Upper lobe of left lung (tissue), 6 donors: Measurements from ENCODE around the gene ORC2. TPM values are rescaled to one million over a fixed set of nuclear protein-coding genes. Genes with fewer than 3 reads are reported as not detected.
"Not testable (repeated sequence)": the region's sequence is repeated elsewhere in the genome, so short reads cannot be mapped to it uniquely, and the experiment has no call there.

Experiments
- ATAC-seq, 2 donors: fragments of 200-7000 bp; cut with Tn5 transposase; one replicate each; pipeline ENCODE4 v1.9.1; 2022; ENCODE audit warnings: mild to moderate bottlenecking in 2 of 2, moderate library complexity in 2 of 2; ENCODE audit not compliant: low FRiP score in 2 of 2
- DNase-seq, 2 donors: peaks; one replicate each; pipeline ENCODE4 v3.0.0-alpha.2; 2019 to 2020
- H3K27ac ChIP-seq, 4 donors: fragments of 200-600 bp; sonication (generic); one replicate each; pipeline ENCODE4 v1.5.1; 2016 to 2019
- H3K27me3 ChIP-seq, 4 donors: fragments of 200-600 bp; sonication (generic); one replicate each; pipeline ENCODE4 v1.5.1; 2017 to 2019
- H3K36me3 ChIP-seq, 4 donors: fragments of 200-600 bp; sonication (generic); one replicate each; pipeline ENCODE4 v1.5.1; 2016 to 2019
- H3K4me1 ChIP-seq, 4 donors: fragments of 200-600 bp; sonication (generic); one replicate each; pipeline ENCODE4 v1.5.1; 2018 to 2019
- H3K4me3 ChIP-seq, 4 donors: fragments of 200-600 bp; sonication (generic); one replicate each; pipeline ENCODE4 v1.5.1; 2017 to 2019; ENCODE audit warnings: mild to moderate bottlenecking in 2 of 4, moderate library complexity in 1 of 4
- H3K9me3 ChIP-seq, 4 donors: fragments of 200-600 bp; sonication (generic); one replicate each; pipeline ENCODE4 v1.5.1; 2018 to 2019
- EP300 ChIP-seq, 4 donors: sonication (generic); formaldehyde crosslinking; IDR thresholded peaks; one replicate each; pipeline ENCODE4 v1.5.1; 2017; ENCODE audit warnings: antibody characterized with exemption in 4 of 4, control low read depth in 2 of 4
- POLR2A ChIP-seq, 4 donors: fragments of 450-650 bp; IDR thresholded peaks; one replicate each; pipeline ENCODE4 v1.5.1; 2016 to 2017; ENCODE audit warnings: antibody characterized with exemption in 4 of 4, mild to moderate bottlenecking in 2 of 4
- POLR2AphosphoS5 ChIP-seq, 2 donors: sonication (generic); formaldehyde crosslinking; IDR thresholded peaks; one replicate each; pipeline ENCODE4 v1.5.1; 2017; ENCODE audit warnings: antibody characterized with exemption in 2 of 2
- WGBS, 2 donors: methylation state at CpG; one replicate each; pipeline ENCODE4 v1.1.5; 2017 to 2018; 5-methylcytosine and 5-hydroxymethylcytosine counted together
- total RNA-seq, 6 donors: library from RNA; depleted of rRNA in 4 of 6; stranded (reverse); fragments of >200 nt in 4 of 6; gene quantifications; one replicate each; pipeline versions ENCODE4 v1.1.0 to v1.2.1, GENCODE V29; 2016 to 2021
- TF ChIP-seq, protein P1 (sequence below), 6 experiments: fragments of 450-650 bp in 4 of 6; fragments of 200-600 bp in 2 of 6; sonication (generic) in 2 of 6; IDR thresholded peaks; one replicate each; pipeline ENCODE4 v1.5.1; 2016 to 2019; ENCODE audit warnings: antibody characterized with exemption in 6 of 6
- donor health status: DM: no; HTN: no; CAD: no; lungs with moderate emphysema.
- donor health status: DM: no; HTN: yes; CAD: no; lungs with severe emphysema.

Gene ORC2
- total RNA-seq, 6 donors from 2014 or later = 14.1 to 31.4 (median 23.8) TPM

GRCh38 chr2:200993097-200993496 is 29.6 kb upstream of the ORC2 start:
- H3K4me3 ChIP-seq = no peak overlapping the region
- no peak overlapping the region for H3K27ac ChIP-seq
- H3K36me3 ChIP-seq = peaks cover 0 to 85% (median 34%) of the 10 kb centered on the region in 4 donors
- H3K9me3 ChIP-seq = no peaks in the 10 kb centered on the region
- DNase-seq = no peak
- WGBS, 2 donors = 92% methylated on average over 3 of the region's 3 CpGs
- no peak for TF ChIP-seq EP300 (IDR thresholded peaks at IDR 0.05)
- TF ChIP-seq POLR2A (IDR thresholded peaks at IDR 0.05) = no peak
- TF ChIP-seq, protein P1, sequence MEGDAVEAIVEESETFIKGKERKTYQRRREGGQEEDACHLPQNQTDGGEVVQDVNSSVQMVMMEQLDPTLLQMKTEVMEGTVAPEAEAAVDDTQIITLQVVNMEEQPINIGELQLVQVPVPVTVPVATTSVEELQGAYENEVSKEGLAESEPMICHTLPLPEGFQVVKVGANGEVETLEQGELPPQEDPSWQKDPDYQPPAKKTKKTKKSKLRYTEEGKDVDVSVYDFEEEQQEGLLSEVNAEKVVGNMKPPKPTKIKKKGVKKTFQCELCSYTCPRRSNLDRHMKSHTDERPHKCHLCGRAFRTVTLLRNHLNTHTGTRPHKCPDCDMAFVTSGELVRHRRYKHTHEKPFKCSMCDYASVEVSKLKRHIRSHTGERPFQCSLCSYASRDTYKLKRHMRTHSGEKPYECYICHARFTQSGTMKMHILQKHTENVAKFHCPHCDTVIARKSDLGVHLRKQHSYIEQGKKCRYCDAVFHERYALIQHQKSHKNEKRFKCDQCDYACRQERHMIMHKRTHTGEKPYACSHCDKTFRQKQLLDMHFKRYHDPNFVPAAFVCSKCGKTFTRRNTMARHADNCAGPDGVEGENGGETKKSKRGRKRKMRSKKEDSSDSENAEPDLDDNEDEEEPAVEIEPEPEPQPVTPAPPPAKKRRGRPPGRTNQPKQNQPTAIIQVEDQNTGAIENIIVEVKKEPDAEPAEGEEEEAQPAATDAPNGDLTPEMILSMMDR (IDR thresholded peaks at IDR 0.05) = no peak
- TF ChIP-seq POLR2AphosphoS5 (IDR thresholded peaks at IDR 0.05) = no peak
- H3K27me3 ChIP-seq = no peaks in the 10 kb centered on the region
- H3K4me1 ChIP-seq = no peaks in the 10 kb centered on the region
- no peak for ATAC-seq

DNA sequence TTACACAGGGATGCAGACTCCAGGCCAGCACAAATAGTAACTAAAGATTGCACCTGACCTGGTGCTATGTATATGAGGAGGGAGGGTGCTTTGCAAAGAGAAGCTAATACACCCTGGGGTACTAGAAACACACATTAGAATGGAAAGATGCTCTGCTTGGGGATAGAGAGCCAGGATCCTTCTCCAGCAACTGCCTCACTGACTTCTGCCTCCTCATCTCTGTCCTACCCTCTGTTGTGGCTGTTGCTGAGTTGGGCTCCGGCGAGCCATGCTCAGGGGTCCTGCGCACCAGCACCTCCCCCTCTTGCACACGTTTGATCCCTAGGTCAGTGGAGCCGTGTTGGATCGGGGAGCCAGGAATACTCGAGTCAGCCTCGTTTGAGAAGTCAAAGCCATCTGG is 23.7 kb upstream of the ORC2 start:
- DNase-seq = peak in 1 of 2 donors; percentile 36
- peaks cover 0 to 88% (median 29%) of the 10 kb centered on the region in 4 donors for H3K36me3 ChIP-seq
- WGBS, 2 donors = 85% methylated on average over 8 of the region's 8 CpGs

GRCh38 chr2:200985799-200986198 is 22.3 kb upstream of the ORC2 start:
- TF ChIP-seq, protein P1 (IDR thresholded peaks at IDR 0.05) = no peak
- TF ChIP-seq EP300 (IDR thresholded peaks at IDR 0.05) = no peak
- no peak for TF ChIP-seq POLR2A (IDR thresholded peaks at IDR 0.05)
- no peak for TF ChIP-seq POLR2AphosphoS5 (IDR thresholded peaks at IDR 0.05)
- 85 to 90% methylated on average over 2 of the region's 2 CpGs for WGBS, 2 donors
- peaks cover 5 to 83% (median 34%) of the 10 kb centered on the region in 4 donors for H3K36me3 ChIP-seq
- H3K4me1 ChIP-seq = no peaks in the 10 kb centered on the region
- no peak for ATAC-seq
- no peaks in the 10 kb centered on the region for H3K27me3 ChIP-seq
- H3K9me3 ChIP-seq = no peaks in the 10 kb centered on the region
- no peak overlapping the region for H3K4me3 ChIP-seq
- DNase-seq = no peak
- no peak overlapping the region for H3K27ac ChIP-seq

More for the DNA sequence above, 23.7 kb upstream of the ORC2 start:
- no peaks in the 10 kb centered on the region for H3K27me3 ChIP-seq
- no peaks in the 10 kb centered on the region for H3K4me1 ChIP-seq
- TF ChIP-seq EP300 (IDR thresholded peaks at IDR 0.05) (no peak), POLR2A (IDR thresholded peaks at IDR 0.05) (no peak), POLR2AphosphoS5 (IDR thresholded peaks at IDR 0.05) (no peak)
- TF ChIP-seq, protein P1 (IDR thresholded peaks at IDR 0.05) = no peak
- H3K27ac ChIP-seq = no peak overlapping the region
- H3K4me3 ChIP-seq = no peak overlapping the region
- ATAC-seq = no peak
- no peaks in the 10 kb centered on the region for H3K9me3 ChIP-seq

DNA sequence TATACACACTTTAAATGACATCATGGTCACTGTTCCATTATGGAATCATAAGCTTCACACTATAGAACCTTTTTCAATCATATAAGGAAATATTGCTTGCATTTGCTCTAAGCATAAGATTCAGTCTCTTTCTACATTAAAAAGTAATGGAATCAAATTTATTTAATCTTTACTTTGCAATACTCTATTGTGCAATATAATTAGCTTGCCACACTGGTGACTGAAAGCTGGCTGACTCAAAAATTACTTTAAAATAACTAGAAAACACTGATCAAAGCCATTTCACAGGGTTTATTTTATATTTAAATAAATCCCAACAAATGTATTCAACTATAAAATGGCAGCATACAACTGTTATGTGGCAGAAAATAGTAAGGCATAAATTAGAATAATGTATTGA is 13.2 kb upstream of the ORC2 start:
- Histone ChIP-seq H3K27me3 (no peaks in the 10 kb centered on the region), H3K27ac (no peak overlapping the region), H3K4me1 (no peaks in the 10 kb centered on the region), H3K9me3 (no peaks in the 10 kb centered on the region), H3K36me3 (peaks cover 5 to 24% (median 11%) of the 10 kb centered on the region in 4 donors), H3K4me3 (no peak overlapping the region)
- ATAC-seq = no peak
- DNase-seq = no peak
- TF ChIP-seq POLR2AphosphoS5 (IDR thresholded peaks at IDR 0.05) (no peak), POLR2A (IDR thresholded peaks at IDR 0.05) (no peak), EP300 (IDR thresholded peaks at IDR 0.05) (no peak)
- TF ChIP-seq, protein P1 (IDR thresholded peaks at IDR 0.05) = no peak

DNA sequence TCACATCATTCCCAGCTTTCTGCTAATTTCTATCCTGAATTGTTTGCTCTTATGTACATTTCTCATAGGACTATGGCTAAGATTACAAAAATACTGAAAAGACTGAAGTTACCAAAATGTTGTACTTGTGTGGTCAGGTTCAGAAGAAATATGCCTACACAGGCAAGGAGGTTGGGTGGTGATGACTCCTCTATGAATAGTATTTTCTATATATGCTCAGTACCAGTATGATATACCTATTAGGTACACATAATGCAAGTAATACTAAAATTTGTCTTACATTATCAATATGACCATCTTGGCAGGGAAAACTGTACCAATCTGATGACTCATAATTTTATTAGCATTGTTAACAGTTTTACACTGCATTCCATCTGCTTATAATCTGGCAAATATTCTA is 12.2 kb upstream of the ORC2 start:
- H3K36me3 ChIP-seq = peaks cover 0 to 14% (median 2%) of the 10 kb centered on the region in 4 donors
- no peak for DNase-seq
- H3K4me3 ChIP-seq = no peak overlapping the region
- no peaks in the 10 kb centered on the region for H3K4me1 ChIP-seq
- TF ChIP-seq EP300 (IDR thresholded peaks at IDR 0.05) (no peak), POLR2A (IDR thresholded peaks at IDR 0.05) (no peak), POLR2AphosphoS5 (IDR thresholded peaks at IDR 0.05) (no peak)
- TF ChIP-seq, protein P1 (IDR thresholded peaks at IDR 0.05) = no peak
- no peak for ATAC-seq
- H3K27me3 ChIP-seq = no peaks in the 10 kb centered on the region
- H3K9me3 ChIP-seq = no peaks in the 10 kb centered on the region
- no peak overlapping the region for H3K27ac ChIP-seq

DNA sequence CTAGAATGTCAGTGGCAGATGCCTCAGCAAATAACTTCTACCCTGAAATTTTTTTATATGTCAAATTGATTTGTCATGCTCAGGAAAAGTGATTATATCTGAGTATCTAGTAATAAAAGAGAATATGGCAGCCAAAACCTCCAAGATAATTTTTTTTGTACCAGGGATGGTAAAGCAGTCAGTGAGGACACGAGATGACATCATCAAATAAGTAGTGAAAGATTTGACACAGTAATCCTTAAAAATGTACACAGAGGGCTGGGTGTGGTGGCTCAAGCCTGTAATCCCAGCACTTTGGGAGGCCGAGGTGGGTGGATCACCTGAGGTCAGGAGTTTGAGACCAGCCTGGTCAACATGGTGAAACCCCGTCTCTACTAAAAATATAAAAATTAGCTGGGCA is 6.6 kb upstream of the ORC2 start:
- DNase-seq, H3K27ac ChIP-seq, H3K9me3 ChIP-seq, H3K36me3 ChIP-seq, ATAC-seq, H3K27me3 ChIP-seq, H3K4me3 ChIP-seq: not testable (repeated sequence)
- WGBS, 2 donors = 89 to 96% methylated on average over 3 of the region's 3 CpGs
- peaks cover 0 to 18% (median 8%) of the 10 kb centered on the region in 4 donors for H3K4me1 ChIP-seq
